HG03039 (cell line): ENCODE data around the gene RNF145.
"Not testable (repeated sequence)": the region's sequence is repeated elsewhere in the genome, so short reads cannot be mapped to it uniquely, and the experiment has no call there.

Experiments used
- ATAC-seq: cut with Tn5 transposase; IDR thresholded peaks from one replicate; pipeline ENCODE4 v1.9.1; 2021; ENCODE audit warnings: mild to moderate bottlenecking, moderate library complexity; ENCODE audit not compliant: unreplicated experiment

The RNF145 gene

GRCh38 chr5:159163027-159163700, 46.2 kb downstream of the RNF145 start:
- ATAC-seq = no peak

- no peak for ATAC-seq
Measured at GRCh38 chr5:159161361-159162214, 47.8 kb downstream of the RNF145 start.

GRCh38 chr5:159158553-159159091, 50.7 kb downstream of the RNF145 start:
- not testable (repeated sequence) for ATAC-seq

GRCh38 chr5:159157552-159157951, 51.8 kb downstream of the RNF145 start:
- ATAC-seq = no peak

GRCh38 chr5:159156426-159157238, 52.7 kb downstream of the RNF145 start:
- no peak for ATAC-seq

- no peak for ATAC-seq
Measured at GRCh38 chr5:159155960-159156359, 53.4 kb downstream of the RNF145 start.

GRCh38 chr5:159152876-159153275, 56.5 kb downstream of the RNF145 start:
- ATAC-seq = no peak

GRCh38 chr5:159149085-159149484, 60.3 kb downstream of the RNF145 start:
- ATAC-seq = no peak

- ATAC-seq = no peak
Measured at GRCh38 chr5:159147976-159148375, 61.4 kb downstream of the RNF145 start.

GRCh38 chr5:159146839-159147238, 62.5 kb downstream of the RNF145 start:
- no peak for ATAC-seq

- not testable (repeated sequence) for ATAC-seq
Measured at GRCh38 chr5:159145160-159145559, 64.2 kb downstream of the RNF145 start.

- no peak for ATAC-seq
Measured at GRCh38 chr5:159139802-159140201, 69.6 kb downstream of the RNF145 start.

GRCh38 chr5:159135896-159136531, 73.3 kb downstream of the RNF145 start:
- no peak for ATAC-seq

GRCh38 chr5:159133041-159133741, 76.2 kb downstream of the RNF145 start:
- ATAC-seq = no peak

GRCh38 chr5:159132429-159133040, 76.8 kb downstream of the RNF145 start:
- no peak for ATAC-seq

- ATAC-seq = no peak
Measured at GRCh38 chr5:159131951-159132350, 77.4 kb downstream of the RNF145 start.

GRCh38 chr5:159130871-159131270, 78.5 kb downstream of the RNF145 start:
- ATAC-seq = no peak

- no peak for ATAC-seq
Measured at GRCh38 chr5:159128070-159128541, 81.2 kb downstream of the RNF145 start.

- no peak for ATAC-seq
Measured at GRCh38 chr5:159123700-159124099, 85.7 kb downstream of the RNF145 start.
